Suppressor macrophage treated with lipopolysaccharide for 1 hour (primary cell): ENCODE results near the gene ABCC2.
"Not testable (repeated sequence)": the region's sequence is repeated elsewhere in the genome, so short reads cannot be mapped to it uniquely, and the experiment has no call there.

Source experiments
- DNase-seq, 3 donors: peaks; one replicate each; pipeline ENCODE4 v3.0.0-alpha.2; 2020 to 2022

The ABCC2 gene

DNA sequence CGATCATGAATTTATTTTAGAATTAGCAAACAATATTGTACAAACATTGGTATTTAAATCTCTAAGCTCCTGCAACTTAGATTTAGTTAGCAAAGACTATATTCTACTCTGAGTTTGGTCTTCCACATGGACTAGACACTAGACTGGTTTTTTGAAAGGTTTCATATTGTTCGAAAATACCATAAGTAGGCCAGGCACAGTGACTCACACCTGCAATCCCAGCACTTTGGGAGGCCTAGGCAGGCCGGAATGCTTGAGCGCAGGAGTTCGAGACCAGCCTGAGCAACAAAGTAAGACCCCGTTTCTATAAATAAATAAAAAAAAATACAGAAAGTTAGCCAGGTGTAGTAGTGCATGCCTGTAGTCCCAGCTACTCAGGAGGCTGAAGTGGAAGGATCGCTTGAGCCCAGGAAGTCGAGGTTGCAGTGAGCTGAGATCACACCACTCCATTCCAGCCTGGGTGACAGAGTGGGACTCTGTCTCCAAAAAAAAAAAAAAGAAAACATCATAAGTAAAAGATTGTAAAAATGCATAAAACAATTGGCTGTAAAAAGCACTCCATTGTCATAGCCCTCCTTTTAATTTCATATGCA, 73.1 kb downstream of the ABCC2 start:
- DNase-seq = no peak

DNA sequence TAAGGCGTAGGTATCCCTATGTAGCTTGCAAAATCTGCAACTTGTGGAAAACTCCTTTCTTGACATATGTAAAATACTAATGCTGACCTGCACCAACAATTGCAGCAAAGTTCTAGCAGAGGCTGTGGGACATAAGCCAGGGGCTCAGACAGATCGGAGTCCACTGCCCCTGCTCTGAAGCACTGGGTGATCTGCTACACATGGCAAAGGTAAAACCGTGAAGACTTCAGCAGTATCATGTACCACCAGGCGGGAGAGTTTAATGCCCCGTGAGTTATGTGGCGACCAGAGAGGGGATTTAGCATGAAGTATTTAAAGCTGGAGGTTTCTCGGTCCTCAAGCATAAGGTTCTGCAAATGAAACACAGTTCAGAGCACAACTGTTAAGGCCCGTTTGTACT, 76.4 kb downstream of the ABCC2 start:
- no peak for DNase-seq

DNA sequence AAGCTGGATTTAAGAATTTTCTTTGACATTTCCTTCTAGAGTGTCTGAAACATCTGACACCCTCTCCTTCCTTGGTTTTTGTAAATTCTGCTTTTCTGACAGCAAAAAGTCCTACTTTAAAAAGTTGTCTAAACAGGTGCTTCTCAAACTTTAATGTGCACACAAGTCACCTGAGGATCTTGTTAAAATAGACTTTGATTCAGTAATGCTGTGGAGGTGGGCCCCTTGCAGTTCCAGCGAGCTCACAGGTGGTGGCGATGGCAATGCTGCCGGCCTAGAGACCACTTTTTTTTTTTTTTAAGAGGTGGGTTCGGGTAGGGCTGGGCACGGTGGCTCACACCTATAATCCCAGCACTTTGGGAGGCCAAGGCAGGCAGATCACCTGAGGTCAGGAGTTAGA, 77.1 kb downstream of the ABCC2 start:
- DNase-seq = no peak

DNA sequence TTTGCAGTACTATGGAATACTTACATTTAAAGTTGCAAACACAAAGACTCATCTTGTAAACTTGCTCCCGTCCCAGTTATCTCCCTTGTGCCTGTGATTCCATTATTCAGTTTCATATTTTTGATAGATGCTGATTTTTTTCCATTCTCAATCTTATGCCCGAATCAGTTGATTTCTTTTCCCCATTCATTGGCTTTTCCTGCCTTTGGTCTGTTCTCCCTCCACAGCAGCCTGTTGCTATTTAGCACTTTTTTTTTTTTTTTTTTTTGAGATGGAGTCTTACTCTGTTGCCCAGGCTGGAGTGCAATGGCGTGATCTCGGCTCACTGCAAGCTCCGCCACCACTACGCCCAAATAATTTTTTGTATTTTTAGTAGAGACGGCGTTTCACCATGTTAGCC, 78.0 kb downstream of the ABCC2 start:
- DNase-seq = no peak

DNA sequence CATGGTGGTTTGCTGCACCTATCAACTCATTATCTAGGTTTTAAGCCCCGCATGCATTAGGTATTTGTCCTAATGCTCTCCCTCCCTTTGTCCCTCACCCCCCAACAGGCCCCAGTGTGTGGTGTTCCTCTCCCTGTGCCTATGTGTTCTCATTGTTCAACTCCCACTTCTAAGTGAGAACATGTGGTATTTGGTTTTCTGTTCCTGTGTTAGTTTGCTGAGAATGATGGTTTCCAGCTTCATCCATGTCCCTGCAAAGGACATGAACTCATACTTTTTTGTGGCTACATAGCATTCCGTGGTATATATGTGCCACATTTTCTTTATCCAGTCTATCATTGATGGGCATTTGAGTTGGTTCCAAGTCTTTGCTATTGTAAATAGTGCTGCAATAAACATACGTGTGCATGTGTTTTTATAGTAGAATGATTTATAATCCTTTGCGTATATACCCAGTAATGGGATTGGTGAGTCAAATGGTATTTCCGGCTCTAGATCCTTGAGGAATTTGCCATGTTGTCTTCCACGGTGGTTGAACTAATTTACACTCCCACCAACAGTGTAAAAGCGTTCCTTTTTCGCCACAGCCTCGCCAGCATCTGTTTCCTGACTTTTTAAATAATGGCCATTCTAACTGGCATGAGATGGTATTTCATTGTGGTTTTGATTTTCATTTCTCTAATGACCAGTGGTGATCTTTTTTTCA, 81.2 kb downstream of the ABCC2 start:
- DNase-seq = not testable (repeated sequence)

DNA sequence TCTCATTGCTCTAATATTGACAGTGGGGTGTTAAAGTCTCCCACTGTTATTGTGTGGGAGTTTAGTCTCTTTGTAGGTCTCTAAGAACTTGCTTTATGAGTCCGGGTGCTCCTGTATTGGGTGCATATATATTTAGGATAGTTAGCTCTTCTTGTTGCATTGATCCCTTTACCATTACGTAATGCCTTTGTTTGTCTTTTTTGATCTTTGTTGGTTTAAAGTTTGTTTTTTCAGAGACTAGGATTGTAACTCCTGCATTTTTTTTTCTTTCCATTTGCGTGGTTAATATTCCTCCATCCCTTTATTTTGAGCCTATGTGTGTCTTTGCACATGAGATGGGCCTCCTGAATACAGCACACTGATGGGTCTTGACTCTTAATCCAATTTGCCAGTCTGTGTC, 84.8 kb downstream of the ABCC2 start:
- DNase-seq = not testable (repeated sequence)

DNA sequence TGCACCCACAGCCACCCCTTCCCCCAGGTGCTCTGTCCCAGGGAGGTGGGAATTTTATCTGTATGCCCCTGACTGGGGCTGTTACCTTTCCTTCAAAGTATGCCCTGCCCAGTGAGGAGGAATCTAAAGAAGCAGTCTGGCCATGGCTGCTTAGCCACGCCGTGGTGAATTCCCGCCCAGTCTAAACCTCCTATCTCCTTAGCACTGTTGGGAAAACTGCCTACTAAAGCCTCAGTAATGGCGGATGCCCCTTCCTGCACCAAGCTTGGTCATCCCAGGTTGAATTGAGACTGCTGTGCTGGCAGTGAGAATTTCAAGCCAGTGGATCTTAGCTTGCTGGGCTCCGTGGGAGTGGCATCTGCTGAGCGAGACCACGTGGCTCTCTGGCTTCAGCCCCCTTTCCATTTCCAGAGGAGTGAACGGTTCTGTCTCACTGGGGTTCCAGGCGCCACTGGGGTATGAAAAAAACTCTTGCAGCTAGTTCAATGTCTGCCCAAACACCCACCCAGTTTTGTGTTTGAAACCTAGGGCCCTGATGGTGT, 87.2 kb downstream of the ABCC2 start:
- peak in 2 of 3 donors; percentile 10 to 19 for DNase-seq

DNA sequence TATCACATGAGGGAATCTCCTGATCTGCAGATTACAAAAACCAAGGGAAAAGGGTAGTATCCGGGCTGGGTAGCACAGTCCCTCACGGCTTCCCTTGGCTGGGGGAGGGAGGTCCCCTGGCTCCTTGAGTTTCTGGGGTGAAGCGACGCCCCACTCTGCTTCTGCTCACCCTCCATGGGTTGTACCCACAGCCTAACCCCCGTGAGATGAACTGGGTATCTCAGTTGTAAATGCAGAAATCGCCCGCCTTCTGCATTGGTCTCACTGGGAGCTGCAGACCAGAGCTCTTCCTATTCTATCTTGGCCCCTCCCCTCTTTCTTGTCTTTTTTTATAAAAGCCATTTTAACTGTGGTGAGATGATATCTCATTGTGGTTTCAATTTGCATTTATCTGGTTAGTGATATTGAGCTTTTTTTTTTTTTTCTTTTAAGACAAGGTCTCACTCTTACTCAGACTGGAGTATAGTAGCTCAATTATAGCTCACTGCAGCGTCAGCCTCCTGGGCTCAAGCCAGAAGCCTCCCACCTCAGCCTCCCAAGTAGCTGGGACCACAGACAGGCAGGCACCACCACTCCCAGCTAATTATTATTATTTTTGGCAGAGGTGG, 87.8 kb downstream of the ABCC2 start:
- DNase-seq = no peak

DNA sequence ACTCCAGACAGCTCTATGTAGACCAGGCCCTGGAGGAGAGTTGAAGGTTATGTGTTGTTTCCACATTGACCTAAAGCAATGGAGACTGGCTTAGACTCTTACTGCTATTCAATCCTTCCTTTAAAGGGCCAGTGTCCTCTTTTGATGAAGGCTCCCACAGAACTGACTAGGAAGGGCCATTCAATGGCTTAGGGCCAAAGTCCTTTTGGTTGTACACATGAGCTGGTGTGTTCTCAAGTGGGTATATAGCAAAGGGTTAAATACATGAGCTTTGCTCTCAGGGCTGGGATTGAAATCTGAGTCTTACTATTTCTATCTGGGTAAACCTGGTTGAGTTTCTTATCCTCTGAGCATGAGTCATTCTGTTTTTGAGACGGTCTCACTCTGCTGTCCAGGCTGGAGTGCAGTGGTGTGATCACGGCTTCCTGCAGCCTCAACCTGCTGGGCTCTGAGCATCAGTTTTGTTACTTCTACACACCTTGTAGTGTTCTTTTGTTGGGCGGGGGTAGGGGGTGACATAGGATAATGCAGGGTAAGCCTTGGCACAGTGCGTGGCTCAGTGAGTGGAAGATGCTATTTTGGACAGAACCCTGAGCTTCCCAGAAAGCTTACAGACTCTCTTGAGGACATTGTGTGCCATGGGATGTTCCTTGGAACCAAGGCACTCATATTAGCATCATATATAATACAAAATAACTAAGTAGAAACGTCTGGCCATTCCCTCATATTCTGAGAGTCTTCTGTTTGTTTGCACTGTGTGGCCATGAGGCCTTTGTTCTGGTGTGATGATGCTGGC, 90.1 kb downstream of the ABCC2 start:
- peak in 1 of 3 donors; percentile 7 for DNase-seq

DNA sequence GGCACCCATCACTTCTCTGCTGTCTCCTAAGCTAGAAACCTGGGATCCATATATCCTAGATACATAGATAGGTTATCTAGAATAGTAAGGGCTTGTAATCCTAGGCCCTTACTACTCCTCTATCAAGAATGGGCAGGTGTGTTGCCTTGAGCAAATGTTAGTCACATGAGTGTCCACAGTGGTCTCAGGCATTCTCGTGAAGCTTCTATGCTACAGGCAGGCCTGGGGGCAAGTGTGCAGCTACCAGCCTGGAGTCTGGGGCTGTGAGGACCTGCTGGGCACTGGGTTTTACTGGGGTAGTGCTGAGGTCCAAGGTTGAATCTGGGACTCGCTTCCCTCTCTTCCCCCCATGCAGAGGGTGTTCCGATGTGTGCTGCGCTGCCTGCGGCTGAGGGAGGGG, 91.4 kb downstream of the ABCC2 start:
- DNase-seq = no peak

DNA sequence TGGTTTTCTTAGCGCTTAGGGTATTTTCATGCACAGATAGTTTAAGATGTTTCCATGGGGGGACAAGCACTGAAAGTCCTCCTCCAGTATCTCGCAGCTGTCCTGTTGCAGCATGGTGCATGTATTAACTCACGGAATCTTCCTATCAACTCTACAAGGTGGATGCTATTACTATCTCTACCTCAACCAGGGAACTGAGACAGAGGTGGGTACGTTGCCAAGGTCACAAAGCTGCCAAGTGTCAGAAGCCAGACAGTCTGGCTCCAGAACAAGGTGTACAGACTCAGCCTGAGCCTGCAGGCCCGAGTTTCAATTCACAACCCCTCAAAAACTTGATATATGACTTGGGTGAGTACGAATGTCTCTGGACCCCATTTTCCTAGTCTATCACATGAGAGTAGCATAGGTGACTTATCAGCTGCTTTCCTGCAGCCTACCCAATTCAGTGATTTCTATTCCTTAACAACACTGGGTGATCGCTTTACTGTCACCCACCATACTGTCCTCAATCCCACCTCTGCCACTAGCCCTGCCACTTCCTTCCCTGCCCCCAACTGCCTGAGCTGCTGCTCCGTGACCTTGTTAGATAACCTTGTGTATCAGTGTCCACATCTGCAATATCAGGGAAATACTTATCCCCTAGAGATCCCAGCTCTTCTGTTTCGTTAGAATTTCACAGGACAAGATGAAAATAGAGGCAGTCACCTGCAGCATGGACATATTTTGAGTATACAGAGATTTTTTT, 92.1 kb downstream of the ABCC2 start:
- DNase-seq = no peak

DNA sequence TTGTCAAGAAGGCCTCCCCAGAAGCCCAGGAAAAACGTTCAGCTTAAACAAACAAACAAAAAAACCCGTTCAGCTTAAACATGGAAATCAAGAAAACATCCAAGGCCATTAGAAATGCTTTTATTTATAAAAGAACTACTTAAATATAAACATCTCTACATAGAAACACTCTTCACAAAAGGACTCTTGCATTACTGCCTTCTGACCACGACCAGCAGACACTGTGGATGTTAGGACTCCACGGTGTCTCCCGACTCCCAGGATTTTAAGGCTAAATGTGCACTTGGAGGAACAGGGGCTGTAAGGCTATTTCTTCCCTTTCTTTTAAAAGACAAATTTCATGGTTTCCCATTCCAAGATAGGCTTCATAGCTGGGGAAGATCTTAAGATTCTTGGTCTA, 93.0 kb downstream of the ABCC2 start:
- no peak for DNase-seq

DNA sequence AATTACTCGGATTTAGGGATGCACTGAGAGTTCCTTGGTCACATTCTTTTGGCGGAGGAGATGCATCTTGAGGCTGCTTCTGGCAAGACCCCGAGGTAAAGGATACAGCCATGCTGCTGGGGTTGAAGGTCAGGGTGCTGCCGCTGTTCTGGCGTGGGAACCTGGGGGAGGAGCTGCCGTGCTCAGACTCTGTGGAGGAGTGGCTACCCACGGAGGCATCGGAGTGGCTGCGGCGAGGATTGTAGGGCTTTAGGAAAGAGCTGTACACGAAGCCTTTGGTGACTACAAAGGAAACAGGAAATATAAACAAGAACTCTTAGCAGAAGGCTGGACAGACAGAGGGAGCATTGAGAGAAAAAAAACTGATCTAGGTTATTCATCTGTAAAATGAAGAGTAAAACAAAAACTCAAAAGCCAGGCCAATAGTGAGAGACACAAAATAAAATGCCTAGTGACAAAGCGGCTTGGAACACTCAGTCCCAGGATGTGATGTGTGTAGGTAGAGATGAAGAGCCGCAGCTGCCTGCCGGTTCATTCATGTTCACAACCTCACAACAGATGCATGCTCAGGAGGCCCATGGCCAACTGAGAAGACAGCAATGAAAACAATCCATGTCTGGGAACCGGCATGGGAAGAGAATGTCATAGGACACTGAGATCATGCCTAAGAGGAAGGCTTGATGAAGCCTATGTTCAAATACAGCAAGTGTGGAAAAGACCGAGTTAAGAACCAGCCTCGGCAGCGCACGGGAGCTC, 97.8 kb downstream of the ABCC2 start:
- DNase-seq = no peak

DNA sequence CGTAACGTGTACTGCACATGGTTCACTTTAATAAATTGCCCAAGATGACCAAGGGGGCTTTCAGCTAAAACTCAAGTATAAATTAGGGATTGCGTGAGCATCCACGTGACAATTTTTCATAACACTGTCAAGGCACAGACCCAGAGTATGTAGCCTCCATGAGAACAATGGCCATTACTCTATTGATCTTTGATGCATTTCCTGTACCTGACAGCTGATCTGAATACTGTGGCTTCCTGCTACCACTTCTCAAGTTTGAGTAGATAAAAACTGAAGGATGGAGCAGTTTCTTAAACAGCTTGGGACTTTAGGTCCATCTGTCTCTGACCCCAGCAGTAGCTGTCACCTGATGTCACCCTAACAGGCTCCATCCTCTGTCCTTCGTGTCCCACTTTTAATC, 98.9 kb downstream of the ABCC2 start:
- no peak for DNase-seq

DNA sequence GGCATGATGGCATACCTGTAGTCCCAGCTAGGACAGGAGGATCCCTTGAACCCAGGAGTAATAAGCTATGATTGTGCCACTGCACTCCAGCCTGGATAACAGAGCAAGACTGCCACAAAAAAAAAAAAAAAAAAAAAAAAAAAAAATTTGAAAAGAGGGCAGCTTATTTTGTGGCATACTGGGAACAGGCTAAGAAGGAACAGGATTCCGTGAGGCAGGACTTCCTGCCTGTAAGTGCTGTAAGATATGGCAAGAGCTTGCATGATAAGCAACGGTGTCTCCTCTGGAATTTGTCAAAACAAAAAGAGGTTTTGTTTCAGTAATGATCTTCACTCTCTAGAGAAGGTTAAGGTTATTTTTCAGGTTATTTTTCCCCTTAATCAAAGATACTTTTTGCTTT, 101.1 kb downstream of the ABCC2 start:
- DNase-seq = no peak

DNA sequence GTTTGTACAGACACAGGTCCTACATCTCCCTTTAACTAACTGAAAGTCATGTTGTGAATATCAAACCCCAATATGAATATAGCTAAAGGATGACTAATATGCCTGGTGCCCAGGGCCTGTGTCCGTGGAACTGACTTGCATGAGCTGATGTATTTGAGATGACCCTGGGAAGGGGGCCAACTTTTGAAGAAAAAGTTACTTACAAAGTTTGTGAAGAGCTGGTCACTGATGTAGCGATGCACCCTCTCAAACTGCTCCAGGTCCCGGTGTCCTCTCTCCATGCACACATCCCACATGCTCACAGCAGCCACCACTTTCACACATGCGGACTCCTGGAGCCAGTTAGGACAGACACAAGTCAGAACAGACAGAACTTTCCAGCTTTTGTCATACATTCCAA, 106.2 kb downstream of the ABCC2 start:
- no peak for DNase-seq

DNA sequence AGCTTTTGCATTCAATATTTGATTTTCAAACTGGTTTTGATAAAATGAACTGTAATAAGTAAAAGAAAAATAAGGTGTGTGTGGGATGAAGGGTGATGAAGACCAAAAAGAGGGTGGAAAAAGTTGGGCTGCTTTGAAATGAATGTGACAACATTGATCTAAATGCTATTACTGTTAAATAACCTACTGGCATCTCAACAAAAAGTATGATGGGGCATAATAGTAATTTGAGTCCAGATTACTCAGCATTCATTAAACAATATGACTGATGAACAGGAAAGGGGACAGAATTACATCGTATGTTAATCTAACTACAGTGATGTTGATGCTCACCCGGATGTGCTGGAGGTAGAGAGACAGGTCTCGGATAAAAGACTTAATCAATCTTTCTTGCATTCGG, 112.2 kb downstream of the ABCC2 start:
- no peak for DNase-seq

DNA sequence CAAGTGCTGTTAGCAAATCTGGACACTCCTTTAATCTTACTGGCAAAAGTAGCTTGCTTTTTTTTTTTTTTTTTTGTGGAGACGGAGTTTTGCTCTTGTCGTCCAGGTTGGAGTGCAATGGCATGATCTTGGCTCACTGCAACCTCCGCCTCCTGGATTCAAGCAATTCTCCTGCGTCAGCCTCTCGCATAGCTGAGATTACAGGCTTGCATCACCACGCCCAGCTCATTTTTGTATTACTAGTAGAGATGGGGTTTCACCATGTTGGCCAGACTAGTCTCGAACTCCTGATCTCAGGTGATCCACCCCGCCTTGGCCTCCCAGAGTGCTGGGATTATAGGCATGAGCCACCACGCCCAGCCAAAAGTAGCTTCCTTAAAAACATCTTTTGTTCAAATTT, 112.6 kb downstream of the ABCC2 start:
- DNase-seq = not testable (repeated sequence)

DNA sequence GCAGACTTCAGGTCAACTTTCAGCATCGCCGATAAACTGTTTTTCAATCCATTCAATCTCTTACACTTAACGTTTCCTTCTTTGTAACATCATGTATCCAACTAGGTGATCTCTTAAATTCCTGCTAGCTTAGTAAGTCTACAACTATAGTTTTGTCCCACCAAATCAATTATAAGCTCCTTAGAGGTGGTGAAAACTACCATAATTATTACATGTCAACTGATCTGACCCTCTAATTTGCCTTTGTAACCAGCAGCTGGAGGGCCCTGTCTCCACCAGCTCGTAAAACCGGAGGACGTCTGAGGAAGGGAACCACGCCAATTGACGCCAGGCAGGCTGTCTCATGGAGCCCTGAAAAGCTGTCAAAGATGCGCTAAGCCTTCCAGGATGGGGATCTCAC, 113.4 kb downstream of the ABCC2 start:
- no peak for DNase-seq
